GM19324 (cell line): Measurements from ENCODE around the gene C12orf56.

Source experiments
- ATAC-seq: cut with Tn5 transposase; IDR thresholded peaks from one replicate; pipeline ENCODE4 v1.9.1; 2021; ENCODE audit warnings: mild to moderate bottlenecking, moderate library complexity; ENCODE audit not compliant: unreplicated experiment, low FRiP score

The C12orf56 gene, protein sequence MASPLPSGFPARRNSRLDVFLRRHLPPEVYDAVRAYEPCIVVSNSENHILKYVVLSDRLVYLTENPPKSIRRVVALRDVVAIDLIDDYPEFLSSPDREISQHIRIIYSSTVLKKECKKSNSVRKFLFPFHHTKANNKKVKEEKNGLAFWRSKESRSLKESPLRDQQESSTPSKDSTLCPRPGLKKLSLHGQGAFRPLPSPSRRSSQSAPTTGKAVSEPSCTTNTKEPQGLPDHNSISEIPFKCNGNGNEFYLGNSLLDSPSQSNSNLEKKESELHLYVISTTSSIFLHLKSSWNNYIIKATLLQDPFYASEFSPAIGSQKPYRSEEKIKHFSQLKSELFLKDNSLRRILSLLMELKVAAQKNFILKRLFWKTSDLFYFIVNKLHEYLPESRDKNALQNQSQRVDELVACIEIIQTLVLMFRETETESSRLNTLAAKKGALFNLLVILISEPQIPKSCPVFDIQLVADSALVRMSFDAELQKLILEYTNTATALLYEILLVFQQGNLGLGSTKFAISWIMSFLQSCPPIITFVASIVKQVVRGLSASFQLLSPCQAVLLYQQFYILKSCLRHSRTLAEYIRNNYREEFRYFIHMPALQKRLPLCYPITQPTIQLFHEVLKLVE

DNA sequence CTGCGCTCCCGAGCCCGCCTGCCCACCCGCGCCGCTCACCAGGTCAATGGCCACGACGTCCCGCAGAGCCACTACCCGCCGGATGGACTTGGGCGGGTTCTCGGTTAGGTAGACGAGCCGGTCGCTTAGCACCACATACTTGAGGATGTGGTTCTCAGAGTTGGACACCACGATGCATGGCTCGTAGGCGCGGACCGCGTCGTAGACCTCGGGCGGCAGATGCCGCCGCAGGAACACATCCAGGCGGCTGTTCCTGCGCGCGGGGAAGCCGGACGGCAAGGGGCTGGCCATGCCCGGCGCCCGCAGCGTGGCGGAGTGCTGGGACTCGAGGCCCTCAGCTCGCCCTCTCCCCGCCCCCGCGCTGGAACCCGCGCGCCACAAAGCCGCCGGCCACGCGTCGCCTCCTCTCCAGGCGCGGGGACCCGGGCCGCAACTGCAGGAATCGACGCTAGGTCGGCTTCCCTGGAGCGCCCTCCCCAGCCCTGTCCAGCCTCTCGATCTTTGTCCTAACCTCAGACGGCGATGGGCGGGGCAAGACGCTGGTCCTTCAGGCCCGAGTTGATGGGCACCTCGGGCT lies at the start of gene C12orf56:
C12orf56 (minus strand) TSS at position 484 of the 577 bp plus-strand sequence; CDS start at position 291, 193 bp downstream.
- no peak for ATAC-seq

DNA sequence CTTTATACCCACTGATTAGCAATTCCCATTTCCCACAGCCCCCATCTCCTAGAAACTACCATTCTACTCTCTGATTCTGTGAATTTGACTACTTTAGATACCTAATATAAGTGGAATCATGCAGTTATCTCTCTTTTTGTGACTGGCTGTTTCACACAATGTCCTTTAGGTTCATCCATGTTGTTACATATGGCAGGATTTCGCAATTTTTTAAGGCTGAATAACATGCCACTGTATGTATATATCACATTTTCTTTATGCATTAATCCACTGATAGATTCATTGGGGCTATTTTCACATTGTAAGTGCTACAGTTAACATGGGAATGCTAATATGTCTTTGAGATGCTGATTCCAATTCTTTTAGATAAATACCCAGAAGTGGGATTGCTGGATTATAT lies 49.5 kb upstream of the C12orf56 start:
- ATAC-seq = no peak

DNA sequence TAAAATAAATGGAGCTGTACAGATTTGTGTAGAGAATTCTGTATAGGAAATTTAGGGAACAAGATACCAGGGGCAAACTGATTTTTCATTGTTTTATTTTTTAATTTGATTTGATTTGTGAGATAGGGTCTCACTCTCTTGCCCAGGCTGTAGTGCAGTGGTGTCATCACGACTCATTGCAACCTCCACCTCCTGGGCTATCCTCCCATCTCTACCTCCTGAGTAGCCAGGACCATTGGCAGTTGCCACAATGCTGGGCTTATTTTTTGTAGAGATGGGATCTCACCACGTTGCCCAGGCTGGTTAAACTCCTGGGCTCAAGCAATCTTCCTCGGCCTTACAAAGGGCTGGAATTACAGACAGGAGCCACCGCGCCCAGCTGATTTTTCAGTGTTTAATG lies 43.4 kb upstream of the C12orf56 start:
- no peak for ATAC-seq

DNA sequence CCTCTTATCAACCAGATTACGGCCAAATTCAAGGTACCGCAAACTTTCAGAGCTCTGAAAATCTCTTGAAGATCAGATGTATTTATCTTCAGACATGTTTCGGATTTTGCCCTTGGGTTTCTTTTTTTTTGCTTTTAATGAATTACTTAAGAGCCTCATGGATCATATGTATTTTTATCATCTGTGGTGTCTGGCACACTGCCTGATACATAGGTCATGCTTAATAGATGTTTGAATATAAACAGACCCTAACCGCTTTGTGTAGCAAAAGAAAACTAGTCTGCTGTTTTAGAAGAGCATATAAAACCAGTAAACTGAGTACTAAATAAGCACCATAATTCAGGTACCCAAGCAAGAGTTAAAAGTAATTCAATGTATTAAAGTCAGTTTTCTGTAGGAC lies 41.2 kb upstream of the C12orf56 start:
- ATAC-seq = no peak

DNA sequence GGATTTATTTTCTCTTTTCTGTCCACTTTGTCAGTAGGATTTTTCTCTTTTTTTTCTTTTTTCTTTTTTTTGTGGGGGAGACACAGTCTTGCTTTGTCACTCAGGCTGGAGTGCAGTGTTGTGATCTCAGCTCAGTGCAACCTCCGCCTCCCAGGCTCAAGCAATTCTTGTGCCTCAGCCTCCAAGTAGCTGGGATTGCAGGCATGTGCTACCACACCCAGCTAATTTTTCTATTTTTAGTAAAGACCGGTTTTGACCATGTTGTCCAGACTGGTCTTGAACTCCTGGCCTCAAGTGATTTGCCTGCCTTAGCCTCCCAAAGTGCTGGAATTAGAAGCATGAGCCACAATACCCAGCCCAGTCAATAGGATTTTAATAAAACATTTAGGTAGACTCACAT lies 40.3 kb upstream of the C12orf56 start:
- ATAC-seq = no peak

DNA sequence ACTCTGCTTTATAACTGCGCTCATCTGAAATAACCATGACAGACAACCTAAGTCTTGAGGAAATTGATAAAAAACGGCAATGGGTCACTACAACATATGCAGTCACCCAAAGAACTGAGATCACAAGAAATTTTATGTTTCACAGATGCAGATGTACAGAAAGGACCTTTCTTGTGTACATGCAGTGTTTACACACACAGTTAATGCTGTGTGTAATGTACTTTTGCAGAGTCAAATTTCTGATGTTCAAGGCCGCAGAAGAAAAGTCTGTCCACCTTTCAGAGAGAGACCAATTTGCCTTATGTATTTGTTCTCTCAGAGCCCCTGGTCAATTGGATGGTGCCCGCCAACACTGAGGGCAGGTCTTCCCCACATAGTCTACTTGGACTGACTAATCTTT lies 38.4 kb upstream of the C12orf56 start:
- no peak for ATAC-seq

DNA sequence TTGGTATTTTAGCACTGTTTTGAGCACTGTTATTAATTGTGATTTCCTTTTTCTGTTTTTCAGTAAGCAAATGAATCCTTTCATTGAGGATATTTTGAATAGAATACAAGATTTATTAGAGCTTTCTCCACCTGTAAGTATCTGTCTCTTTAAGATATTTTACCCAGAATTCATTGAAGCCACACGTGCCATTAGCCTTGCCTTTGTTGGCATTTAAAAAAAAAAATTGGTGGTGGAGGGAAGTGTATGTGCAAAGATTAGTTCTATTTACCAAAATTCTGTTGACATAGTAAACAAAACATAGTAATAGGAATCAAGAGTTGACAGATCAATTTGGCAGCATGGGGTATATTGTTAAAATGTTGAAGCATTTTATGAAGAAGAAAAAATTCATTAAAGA lies 37.4 kb upstream of the C12orf56 start:
- ATAC-seq = no peak

DNA sequence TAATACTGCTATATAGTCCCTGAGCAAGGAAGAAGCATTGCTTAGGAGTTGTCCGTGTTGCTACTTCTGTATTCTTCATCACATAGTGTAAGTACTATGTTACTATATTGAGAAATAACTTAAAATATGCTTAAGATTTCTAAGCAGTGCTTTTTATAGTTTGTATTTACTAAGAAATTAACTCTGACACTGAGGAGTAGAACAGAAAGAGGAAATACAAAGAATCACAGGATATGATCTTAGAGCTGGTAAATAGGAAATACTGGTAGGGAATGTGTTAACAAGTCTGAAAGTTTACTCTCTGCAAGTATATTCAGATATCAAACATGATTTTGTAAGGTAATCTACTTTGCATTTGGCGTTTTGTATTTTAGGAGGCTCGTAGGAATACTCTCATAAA lies 29.1 kb upstream of the C12orf56 start:
- no peak for ATAC-seq

DNA sequence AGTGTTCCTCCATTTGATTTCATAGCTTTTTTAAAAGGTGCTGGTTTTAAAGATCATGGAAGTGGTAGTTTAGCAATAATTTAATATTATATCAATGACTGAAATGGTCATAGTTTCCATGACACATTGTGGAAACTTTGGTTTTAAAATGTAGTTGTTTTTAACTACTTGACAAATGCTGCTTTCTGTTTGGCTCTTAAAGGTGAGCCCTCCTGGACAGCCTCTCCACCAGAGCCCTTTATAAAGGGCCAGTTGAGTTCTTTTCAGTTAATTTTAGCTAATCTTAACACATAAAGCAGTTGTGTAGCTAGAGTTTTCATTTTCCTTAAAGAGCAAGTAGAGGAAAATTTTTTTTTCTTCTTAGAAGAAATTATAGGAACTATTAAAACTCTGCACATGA lies 27.7 kb upstream of the C12orf56 start:
- no peak for ATAC-seq

DNA sequence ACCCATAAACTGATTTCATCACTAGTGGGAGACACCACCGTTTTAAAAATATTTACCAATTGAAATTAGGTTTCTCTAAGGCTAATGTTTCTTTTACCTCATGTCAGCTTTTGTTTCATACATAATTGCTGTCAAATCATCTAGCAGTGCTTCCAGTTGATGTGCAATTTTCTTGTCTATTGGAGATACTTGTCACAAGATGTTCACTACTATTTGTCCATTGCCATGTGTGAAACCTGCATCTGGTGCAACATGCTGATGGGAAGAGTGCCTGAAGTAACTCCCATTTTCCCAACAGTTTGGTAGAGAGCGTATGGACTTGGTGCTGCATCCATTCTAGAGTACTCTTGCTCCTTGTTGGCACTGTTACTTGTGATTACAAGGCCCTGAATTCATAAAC lies 23.3 kb upstream of the C12orf56 start:
- no peak for ATAC-seq

DNA sequence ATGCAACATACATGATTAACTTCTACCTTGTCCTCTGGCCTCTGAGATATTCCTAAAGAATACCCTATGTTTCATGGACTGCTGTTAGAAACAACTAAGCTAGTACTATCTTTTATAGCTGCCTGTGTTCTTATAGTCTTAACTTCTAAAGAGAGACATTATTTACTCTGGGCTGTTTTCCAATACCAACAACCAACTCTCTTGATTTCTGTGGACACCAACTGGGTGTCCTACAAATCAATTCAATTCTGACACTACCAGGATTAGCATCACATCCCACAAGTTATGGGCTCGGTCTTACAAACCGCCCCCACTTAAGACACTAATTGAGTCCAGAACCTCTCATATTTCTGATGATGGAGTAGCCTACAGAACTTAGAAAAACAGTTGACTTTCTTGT lies 21.9 kb upstream of the C12orf56 start:
- ATAC-seq = no peak

DNA sequence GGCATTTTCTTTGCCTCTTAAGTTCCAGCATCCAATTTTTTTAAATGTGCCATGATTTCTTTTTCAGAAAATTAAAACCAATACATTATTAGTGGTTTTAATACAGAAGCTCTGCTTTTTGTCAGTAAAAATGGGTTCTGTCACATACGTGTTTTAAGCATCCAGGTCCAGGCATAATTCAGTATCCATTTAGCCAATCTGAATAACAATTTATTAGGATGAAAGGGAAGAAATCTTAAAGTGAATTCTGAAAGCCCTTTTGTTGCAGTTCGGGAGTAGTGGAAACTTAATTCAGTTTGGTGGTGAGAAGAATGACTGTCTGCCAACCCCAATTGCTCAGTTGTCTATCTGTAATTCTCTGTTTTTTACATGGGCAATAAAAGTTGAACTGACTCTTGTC lies 20.9 kb upstream of the C12orf56 start:
- ATAC-seq = no peak

DNA sequence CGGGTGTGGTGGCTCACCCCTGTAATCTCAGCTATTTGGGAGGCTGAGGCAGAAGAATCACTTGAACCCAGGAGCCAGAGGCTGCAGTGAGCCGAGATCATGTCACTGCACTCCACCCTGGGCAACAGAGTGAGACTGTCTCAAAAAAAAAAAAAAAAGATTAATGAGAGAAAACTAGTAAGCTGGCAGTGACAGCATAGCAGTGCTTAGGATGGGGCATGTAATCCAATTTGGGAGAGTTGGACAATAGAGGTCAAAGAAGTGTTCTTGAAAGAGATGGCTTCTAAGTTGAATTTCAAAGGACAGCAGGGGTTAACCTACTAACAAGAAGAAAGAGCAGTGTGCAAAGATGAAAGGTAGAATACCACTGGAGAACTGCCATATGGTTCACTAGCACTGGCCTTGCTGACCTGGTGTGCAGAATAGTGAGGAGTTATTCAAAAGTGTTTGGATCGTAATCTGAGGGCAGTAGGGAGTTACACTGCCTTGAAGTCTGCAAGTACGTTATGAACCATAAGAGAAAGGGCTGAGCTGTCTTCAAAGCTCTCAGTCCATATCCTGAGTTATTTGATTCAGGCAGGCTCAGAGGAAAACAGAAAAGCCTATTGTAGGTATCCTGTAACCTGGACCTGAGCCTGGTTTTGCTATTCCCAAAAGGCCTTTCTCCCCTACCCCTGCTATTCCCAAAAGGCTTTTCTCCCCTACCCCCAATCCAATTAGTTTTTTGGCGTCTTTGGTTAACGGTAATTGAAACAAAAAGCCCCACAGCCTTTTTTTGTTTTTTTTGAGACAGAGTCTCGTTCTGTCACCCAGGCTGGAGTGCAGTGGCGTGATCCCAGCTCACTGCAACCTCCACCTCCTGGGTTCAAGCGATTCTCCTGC lies 17.0 kb upstream of the C12orf56 start:
- ATAC-seq = no peak

DNA sequence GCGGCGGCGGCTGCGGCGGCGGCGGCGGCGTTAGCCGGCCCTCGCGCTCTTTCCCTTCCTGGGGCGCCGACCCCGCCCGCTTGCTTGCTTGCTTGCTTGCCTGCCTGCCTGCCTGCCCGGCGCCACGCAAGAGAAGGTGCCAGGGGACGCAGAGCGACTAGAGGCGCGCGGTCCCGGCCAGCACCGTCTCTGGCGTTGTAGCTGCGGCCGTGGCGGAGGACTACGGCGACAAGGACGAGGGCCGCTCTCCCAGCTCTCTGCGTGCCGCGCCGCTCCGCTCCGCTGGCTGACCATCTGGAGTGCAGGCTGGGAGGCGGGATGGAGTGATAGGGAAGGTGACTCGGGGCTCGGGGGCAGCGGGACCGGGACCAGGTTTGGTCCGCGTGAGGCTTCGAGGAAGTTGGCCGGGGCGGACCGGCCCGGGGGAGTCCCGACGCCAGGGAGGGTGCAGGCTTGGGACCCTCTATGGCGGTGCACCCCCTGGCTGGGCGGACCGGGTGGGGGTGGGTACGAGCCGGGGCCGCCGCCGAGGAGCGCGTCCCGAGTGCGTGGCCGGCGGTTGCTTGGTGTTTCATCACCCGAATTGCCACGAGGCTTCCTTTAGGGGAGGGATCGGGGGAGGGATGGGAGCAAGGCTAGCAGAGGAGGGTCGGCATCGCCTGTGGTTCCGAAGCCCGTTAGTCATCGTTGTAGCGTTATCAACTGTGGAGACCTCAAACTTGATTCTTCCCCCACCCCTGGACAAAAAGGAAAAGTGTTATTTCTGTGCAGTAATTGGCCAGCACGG lies 14.1 kb upstream of the C12orf56 start:
- ATAC-seq = no peak

DNA sequence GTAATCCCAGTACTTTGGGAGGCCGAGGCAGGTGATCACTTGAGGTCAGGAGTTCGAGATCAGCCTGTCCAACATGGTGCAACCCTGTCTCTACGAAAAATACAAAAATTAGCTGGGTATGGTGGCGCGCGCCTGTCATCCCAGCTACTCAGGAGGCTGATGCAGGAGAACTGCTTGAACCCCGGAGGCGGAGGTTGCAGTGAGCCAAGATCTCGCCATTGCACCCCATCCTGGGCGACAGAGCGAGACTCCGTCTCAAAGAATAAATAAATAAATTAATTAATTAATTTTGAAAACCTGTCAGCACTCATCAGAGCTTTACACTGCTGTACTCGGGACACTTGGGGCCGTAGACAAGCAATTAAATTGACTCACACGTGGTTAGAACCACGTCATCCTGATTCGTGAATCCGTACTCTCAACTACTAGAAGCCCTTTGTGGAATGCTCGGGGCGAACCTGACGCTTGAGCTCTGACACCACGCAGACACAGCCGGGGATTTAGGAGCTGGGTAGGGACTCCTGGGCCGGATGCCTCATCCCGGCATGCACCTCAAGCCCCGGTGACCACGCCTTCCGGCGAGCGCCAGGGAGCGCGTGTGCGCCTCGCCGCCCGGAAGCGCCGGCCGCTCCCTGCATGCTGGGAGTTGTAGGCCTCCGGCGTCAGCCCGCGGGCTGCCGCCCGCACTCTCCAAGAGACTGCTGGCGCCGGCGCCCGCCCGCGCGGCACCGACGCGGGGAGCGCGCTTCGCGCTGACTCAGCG lies 13.3 kb upstream of the C12orf56 start, which contains the start of gene XPOT:
XPOT (plus strand) TSS at position 686 of the 763 bp plus-strand sequence. CDS start 5,644 bp downstream, outside the sequence.
- ATAC-seq = peak; percentile 98

DNA sequence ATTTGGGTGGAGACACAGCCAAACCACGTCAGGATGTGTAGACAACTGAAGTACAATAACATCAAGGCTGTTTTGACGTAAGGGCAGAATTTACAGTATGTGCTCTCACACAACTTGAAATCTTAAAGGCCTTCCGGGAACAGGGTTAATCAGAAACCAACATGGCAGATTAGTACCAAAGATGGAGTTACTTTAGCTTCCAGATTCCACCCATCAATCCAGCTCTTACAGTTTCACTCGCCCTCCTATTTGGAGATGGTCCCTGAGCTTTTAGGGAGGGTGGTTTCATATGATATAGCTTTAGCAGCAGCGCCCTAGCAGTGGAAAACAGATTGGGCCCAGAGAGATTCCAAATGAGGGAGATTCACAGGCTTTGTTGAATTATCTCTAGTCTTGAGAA lies 11.6 kb upstream of the C12orf56 start:
- no peak for ATAC-seq

DNA sequence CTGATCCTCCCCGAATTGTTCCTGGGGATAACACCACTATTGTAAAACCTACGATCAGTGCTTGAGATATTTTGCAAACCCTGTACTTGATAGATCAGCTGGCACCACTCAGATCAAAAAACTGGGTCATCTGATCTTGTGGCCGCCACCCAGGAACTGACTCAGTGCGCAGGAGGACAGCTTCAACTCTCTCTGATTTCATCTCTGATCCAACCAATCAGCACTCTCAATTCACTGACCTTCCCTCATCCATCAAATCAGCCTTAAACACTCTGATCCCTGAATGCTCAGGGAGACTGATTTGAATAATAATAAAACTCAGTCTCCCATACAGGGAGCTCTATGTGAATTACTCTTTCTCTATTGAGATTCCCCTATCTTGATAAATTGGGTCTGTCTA lies 9.5 kb upstream of the C12orf56 start:
- no peak for ATAC-seq

DNA sequence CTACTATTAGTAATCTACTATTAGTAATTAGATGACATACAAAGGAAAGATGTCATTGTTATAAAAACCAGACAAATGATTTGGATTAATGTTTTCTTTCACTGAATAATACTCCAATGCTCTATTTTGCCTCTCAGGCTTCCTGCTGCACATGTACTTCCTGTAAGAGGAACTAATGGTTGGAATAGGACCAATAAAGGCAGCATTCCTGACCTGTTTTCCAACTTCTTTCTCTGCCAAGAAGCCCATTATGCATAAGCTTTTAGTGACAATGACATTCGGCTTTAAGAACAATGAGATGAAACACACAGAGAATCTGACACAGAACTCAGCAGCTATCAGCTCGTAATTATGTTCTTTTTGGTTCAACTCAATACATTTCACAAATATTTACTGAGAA lies 5.2 kb upstream of the C12orf56 start:
- ATAC-seq = no peak

DNA sequence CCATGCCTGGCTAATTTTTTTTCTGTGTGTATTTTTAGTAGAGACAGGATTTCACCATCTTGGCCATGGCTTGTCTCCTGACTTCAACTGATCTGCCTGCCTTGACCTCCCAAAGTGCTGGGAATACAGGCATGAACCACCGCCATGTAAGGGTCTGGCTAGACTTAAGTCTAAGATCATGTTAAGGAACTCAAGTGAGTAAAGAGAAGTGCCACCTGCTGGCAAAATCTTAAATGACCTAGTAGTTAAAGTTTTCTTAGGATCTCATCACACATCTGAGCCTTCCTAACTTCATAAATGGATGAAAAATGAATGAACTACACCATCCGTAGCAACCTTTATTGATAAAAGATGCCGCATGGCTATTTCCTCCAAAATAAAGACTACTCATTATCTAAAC lies 1.7 kb upstream of the C12orf56 start:
- ATAC-seq = no peak
